DMS153 treated with DMSO at 0.1 percent for 48 hours (cell line): ENCODE results near the gene ANKS1A.

Source experiments
- DNase-seq: peaks from one replicate; lab custom pipeline; 2025; ENCODE audit not compliant: unreplicated experiment; lab: John Stamatoyannopoulos, UW

The ANKS1A gene

DNA sequence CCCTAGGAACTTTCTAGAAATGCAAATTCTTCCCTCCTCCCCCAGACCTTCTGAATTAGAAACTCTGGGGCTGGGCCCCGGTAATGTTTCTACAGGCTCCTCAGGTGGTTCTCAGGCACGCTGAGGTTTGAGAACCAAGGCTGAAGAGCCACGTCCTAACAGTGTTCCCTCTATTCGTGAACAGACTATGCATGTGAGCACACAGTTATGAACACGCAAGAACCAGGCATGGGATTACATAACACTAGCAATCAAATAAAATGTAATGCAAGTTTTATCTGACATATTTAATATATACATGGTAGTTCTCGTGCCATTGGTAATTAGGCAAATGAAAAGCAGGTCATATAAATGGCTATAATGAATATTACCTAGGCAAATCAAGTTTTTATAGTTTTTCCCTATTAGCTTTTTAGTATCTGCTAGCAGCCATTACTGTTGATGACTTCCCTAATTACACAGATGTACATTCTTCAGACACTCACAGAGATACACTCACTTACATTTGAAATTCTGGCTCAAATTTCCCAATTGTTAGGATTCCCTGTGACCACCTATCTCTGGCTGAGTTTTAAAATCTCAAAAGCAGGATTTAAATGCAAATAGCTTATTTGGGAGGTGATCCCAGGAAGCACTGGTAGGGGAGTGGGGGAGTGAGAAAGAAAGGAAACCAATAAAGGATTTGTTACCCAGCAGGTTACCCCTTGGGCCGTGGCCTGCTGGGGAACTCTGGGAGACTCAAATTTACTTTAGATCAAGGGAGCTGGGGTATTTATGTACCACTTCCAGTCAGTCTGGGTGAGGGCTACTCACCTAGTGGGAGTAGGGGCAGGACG lies 148.0 kb downstream of the ANKS1A start:
- no peak for DNase-seq

DNA sequence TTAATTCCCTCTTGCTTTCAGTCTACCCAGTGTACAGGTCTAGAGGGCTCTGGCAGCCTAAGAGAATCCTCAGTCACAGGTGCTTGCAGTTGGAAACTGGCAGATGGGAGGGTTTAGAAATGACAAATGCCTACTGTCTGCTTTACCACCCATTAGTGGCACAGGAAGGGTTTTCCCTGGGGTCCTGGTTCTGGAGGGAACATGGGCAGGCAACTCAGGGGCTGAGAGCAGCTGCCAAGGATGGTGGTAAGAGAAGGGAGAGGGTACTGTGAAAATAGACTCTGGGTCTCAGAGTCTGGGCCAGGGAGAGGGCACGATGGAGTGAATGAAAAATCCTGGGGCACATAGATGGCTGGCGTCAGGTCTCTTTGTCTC lies 148.6 kb downstream of the ANKS1A start:
- no peak for DNase-seq

DNA sequence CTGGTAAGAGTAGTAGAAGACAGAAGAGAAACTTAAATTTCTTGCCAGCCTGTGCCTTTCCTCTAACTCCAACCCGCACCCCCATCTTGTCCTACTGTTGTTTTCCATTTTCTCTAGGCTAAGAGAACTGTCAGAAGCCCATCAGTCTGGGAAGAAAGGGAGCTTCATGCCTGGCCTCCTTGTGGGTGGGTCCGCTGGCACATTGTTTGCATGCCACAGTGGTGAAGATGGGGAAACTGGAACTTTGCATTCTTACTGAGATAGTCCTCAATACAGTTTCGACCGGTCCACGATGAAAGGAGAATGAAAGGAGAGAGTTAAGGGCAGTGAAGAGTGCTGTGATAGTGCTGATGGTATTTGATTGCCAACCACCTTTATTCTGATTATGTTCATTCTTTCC lies 149.0 kb downstream of the ANKS1A start:
- DNase-seq: no peak

DNA sequence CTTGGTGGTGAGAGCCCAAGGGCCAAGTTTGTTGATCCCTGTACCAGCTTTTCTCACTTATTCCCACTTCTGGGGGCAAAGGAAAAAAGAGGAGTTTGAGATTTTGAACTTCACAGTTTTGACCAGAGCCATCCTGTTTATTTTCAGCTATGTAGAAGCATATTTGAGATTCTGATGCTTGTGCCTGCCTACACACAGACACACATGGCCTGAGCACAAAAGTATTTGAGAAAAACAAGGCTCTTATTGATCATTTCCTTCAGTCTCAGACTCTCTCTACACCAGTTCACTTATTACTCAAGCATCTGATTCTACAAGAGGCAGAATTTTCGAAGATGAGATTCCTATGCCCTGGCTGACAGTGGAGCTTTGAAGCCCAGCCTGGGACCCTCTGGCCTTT lies 151.3 kb downstream of the ANKS1A start:
- DNase-seq: no peak

DNA sequence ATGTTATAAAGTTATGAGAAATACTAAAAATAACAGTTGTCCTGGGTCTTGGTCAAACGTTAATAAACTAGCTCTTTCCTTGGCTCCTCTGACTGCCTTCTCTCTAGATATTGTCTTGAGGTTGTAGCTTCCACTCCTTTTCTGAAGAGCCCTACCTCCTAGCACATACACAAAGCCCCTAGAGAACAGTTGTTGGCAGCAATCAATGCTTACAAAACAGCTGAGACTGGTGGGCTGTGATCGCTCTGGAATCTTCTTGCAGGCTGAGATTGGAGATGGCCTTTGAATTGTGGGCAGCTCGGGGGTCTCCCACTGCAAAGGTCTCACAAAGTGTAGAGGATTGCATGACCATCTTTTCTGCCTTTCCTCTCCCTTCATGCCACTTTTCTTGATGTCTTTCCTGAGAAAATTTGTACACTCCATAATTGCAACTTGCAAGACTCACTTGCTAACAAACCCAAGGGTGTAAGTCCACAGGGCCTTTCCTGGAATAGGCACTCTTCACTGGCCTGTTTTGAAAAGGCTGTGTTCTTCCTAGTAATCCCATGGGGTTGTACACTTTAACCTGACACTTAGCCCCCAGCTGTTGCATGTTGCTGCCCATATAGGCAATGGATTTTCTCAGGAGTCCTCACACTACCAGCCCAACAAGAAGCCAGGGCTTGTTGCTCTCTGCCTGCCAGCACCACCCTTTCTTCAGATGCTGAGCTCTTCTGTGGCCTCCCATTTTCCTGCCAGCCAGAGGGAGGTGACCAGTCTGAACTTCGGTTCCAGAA lies 152.2 kb downstream of the ANKS1A start:
- DNase-seq: no peak

DNA sequence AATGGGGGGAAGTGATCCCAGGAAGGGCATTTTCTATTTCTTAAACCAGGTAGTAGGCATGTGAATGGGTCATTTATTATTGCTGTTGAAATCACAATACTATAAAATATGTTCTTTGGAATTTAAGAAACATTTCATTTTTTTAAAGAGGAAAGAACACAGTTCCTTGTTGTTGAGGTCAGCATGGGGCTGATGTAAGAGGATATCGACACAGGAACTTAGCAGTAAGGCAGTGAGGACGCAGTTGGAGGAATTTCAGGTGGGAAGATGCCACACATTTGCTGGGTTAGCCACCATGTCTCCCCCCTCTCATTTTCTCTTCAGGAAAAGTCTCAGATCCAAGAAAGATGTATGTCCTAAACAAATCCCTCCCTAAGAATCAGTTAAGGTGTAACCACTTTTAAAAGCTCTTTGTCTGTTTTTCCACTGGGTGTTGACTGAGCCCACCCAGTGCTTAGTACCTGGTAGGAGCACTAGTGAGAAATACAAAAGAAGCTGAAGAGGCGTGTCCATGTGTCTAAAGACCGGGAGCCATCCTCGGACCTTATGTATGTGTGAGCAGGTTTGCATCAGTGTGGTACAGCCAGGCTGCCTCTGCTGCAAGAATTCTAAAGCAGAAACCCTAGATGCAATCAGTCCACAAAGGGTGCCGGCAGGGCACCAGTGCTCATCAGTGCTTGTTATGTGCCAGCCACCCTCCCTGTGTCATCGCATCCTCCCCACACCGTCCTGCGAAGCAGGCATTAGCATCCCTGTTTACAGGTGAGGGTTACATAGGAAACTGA lies 153.2 kb downstream of the ANKS1A start:
- no peak for DNase-seq

DNA sequence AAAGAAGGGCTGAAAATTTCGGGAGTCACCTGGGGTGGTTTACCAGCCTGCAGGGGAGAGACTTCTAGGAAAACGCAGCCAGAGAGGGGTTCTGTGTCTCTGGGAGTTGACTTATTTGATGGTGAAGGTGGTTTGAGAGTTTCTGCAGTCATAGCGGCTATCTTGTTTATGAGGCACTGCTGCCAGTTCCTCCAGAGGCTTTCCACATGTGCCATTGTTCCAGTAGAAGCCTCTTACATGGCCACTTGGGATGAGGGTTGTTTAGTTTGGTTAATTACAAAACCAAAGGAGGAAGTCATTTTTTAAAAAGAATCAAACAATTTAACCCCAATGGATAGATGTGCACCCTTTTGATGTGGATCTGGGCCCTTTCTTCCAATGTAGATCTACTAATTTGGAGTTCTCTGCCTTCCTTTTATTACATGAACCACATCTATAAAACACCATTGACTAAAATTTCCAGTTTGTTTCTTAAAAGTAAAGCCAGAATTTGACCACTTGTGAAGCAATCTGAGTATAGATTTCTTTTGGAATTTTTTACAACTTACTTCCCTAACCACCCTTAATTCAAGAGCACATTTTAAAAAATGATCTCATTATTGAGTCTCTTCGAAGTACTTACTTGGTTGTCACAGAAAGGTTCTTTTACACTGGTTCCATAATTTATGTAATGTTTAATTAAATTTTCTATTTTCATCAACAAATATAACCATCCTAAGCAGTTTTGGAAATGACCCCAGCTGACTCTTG lies 154.5 kb downstream of the ANKS1A start:
- peak; percentile 30 for DNase-seq

DNA sequence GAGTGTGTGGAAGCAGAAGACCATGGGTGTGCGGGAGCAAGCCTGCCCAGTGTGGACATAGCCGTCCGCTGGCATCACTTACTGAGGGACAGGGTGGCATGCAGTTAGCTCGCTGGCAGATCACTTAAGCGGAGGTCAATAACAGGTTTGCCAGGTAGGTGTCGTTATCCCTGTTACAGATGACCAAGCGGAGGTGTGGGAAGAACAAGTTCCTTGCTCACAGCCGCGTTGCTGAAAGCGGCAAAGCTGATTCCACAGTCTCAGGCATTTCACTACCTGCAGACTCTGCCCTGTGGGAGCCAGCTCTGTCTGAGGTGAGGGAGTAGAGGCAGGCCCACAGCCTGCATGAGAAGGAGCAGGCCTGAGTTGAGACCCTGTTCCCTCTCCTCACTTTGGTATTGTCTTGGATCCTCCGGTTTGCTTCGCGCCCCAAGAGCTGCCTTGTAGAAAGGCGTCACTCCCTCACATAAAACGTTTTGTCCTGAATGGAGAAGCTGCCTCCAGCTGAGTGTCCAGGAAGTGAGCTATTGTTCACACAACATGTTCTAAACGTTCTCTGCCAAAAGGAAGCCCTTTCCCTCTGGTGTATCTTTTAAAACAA lies 155.2 kb downstream of the ANKS1A start:
- DNase-seq: peak; percentile 90

DNA sequence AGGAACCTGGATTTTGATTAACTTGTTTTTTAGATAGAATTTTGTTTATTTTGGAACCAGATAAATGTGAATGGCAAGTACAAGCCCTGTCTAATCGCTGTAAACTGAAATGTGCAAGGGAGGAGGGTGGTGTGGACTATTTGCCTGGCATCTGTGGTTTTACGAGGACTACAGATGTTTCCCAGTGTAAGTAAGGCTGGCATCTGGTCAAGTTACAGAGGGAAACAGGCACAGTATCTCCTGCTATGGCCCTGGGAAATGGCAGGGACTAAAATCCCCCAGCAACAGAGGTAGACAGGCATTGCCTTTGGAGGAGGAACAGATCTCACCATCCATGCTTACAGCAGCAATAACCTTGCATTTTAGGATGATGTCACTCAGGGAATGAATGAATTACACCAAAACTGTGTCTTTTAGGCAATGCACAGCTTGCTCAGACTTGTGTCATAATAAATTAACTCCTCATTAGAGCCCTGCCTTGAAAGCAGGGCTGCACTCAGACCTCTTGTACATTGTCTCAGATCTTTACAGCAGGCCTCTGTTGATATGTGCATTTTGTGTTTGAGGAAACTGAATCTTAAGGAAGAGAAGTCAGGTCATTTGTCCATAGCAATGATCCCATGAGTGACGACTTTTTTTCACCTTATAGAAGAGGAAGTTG lies 155.8 kb downstream of the ANKS1A start:
- DNase-seq: peak; percentile 90

DNA sequence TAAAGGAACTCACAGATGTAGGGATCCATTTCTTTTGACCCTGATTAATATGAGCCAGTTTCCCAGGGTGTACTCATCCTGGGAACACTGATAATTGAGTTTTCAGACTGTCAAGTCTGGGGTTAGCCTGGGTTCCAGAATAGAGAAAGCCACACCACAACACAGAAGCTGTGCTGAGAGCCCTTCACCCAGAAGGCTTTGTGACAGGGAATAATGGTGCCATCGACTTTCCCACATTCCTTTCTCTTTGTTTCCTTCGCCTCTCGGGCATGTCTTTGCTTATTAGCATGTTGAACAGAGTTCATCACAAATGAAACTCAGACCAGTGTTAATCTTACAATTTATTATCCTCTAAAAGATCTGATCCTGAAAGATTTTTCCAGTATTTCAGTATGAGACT lies 157.0 kb downstream of the ANKS1A start:
- no peak for DNase-seq

DNA sequence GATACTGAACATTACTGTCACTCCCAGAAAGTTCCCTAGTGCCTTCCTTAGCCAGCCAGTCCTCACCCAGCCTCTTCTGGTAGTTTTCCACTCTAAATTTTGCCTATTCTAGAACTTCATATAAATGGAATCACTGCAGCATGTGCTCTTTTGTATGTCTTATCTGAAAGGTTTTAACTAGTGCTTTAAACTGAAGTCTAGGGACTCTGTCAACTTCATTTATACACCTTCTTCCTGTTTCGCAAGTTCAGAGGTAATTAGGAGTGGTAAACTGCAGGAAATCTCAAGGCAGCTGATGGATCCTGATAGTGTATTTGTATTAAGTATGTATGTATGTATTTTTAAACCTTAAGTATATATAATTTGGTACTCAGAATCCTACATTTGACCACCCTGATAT lies 157.8 kb downstream of the ANKS1A start:
- no peak for DNase-seq

DNA sequence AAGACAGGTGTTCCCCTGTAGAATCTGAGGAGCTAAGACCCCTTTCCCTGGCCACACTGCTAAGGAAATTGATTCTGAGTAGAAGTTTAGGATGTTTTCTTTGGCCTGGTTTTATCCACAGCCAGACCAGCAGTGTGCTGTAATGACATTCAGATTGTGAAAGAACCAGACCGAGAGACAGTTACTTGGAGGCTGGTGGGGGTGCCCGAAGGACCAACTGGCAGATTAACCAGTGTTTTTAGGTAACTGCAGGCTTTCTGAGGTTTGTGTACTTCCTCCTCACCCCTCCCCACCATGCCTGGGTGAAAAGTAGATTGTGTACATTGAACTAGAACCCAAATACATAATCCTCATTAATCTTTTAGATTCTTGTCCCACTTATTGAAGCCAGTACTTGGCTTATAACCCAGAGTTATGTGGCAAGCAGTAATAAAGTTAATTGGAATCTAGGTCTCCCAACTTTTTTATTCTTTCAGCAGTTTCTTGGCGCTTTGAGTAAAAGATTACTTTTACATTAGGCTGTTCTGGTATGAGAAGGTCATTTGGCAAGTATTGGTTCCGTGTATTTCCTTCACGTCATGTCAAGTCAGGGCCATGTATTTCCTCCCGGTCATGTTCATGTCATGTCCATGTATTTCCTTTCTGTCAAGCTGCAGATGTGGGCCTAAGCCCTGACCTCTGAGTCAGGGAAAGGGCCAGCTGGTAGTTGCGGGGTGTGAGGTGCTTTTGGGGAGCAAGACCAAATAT lies 158.4 kb downstream of the ANKS1A start:
- DNase-seq: no peak

DNA sequence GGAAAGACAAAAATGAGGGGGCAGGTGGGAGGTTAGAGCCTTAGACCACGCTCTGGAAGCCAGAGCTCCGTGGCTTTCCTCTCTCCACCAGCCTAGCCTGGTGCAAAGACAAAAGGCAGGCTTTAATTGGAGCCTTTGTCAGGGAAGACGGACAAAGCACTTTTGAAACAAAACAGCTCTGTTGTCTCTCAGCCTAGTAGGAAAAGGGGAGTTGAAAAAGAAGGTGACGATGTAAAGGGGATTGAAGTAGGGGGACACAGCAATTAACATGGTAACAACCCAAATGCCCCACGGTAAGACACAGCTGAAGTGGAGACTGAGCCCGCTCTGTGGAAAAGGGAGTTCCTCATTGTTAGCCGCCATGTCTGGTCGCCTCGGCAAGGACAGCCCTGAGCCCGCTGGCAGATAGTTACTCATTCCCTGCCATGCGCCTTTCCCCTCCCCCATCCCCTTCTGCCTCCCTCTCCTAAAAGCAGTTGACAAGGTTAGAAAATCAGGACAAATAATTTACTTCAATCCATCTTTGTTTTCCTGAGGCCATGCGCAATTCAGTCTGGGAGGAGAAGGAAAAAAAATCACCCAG lies 159.1 kb downstream of the ANKS1A start:
- DNase-seq: no peak

DNA sequence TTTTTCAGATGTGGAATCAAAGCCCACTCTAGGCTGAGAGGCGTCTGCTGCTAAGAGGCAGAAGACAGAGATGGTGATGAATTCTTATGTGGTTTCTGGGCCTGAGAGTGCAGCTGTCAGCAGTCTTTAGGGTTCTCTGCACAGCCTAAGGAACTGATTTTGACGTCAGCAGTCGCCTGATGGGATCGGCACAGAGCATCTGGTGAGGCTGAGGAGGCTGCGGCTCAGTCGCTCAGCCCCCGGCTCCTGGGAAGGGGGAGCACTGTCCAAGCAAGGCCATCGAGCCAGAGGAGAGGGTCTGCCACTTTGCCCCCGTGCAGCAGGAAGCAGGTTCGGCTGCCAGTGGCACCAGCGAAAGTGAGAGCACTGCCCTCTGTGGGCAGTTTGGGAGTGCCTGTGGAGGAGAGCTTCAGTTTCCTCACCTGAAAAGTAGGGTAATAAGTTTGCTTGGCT lies 159.6 kb downstream of the ANKS1A start:
- no peak for DNase-seq

DNA sequence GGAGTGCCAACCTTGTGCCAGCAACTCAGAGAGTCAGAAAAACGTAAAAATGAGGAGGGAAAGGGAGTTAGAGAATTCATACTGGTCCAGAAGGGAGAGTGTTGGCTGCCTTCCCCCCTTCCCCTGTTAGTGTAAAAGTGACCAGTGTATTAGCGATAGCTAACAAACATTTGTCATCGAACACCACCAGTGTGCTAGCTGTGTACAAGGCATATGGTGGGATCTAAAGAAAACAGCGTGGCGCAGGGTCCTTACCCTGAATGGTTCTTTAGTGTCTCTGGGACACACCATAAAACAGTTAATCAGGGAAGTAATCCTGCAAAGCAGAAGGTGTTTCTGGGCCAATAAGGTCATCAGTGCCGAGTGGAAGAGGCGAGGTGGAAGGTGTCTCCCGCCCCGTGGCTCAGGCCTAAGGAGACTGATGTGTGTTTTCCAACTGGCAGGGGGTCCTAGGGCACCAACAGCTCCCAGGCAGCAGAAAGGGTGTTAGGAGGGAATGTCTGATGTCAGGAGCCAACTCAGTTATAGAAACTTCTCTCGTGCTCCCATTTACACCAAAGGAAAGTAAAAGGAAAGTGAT lies 160.2 kb downstream of the ANKS1A start:
- no peak for DNase-seq

DNA sequence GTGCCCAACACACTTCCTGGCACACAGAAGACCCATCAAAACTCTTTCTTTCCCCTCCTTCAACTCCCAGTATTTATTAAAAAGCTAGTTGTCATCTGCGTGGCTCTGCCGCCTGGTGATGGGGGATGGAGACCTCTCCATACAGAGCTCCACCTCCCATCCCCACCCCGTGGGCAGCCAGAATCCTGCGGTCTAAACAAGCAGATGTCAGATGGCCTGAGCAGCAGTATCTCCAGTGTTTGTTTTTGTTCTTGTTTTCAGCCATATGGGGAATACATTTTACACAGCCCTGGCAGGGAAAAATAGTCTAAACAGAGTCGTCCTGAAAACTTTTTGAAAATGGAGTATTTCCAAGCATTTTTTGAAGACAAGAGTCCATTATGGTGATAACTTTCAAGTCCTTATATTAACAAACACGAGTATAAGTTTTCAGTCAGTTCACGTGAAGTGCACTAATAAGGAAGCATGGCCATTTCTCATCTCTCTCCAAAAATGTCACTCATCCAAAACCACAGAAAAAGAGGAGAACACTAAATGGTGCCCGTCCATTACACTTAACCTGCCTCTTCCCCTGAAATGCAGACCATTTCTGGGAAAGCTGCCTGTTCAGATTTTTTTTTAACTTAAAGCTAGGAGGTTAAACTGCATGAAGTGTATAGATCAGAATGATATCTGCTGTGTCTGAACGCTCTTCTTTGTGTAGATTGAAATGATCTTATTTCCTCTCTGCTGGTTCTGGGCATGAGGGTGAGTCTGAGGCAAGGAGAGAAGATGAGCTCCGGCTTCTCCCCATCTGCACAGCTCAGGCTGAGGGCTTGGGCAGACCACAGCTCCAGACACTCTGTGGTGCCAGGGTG lies 161.1 kb downstream of the ANKS1A start:
- peak; percentile 16 for DNase-seq

DNA sequence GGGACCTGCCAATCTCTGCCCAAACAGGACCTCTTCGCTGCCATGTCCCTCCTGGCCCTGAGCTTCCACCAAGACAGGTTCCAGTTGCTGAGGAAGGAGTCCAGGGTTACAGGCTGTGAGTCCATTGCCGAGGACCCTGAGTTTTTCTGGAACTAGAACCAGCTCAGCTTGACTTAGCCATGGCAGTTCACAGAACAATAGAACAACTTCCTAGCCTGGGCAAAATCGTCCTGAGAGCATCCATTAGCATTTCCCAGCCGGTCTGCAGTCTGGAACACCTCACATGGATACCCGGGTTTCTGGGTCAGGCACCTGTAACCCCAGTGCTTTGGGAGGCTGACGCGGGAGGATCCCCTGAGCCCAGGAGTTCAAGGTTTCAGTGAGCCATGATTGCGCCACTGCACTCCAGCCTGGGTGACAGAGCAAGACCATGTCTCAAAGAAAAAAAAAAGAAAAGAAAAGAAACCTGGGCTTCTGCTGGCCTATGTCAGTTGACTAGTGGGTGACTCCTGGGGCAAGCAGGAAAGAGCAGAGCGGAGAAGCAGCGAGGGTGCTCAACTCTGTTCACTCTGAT lies 161.8 kb downstream of the ANKS1A start:
- DNase-seq: no peak
